ENCODE results near the gene ARHGAP26. TPM values are rescaled to one million over a fixed set of nuclear protein-coding genes. Genes with fewer than 3 reads are reported as not detected.

ARHGAP26 gene
- total and polyA plus RNA-seq, 12 donors: 7.5 to 45.8 (median 37.2) TPM

DNA sequence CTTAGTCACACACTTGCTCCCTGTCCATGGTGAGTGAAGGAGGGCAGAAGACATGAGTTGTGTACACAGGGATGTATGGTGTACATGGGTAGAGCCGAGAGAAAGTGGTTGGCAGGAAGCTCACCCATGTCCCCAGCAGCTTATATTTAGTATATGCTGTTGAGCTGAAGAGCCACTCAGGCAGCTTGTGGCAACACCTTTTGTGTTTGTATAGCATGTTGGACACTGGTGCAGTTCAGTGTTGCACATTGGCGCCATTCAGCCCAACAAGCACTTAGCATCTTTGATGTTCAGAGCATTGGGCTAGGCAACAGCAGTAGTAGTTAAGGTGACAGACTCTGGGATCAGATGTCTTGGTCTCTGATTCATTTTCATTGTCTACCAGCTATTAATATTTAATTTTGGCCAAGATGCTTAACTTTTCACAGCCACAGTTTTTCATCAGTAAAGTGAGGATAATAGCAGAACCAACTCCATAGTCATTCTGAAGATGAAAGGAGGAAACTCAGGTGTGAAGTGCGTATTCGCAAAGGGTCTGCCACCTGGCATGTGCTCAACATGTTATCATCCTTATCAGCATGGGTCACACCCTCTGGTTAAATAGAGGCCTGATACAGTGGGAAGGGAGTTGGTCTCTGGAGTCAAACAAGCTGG lies 448.5 kb downstream of the ARHGAP26 start:
- TF ChIP-seq, protein P1, sequence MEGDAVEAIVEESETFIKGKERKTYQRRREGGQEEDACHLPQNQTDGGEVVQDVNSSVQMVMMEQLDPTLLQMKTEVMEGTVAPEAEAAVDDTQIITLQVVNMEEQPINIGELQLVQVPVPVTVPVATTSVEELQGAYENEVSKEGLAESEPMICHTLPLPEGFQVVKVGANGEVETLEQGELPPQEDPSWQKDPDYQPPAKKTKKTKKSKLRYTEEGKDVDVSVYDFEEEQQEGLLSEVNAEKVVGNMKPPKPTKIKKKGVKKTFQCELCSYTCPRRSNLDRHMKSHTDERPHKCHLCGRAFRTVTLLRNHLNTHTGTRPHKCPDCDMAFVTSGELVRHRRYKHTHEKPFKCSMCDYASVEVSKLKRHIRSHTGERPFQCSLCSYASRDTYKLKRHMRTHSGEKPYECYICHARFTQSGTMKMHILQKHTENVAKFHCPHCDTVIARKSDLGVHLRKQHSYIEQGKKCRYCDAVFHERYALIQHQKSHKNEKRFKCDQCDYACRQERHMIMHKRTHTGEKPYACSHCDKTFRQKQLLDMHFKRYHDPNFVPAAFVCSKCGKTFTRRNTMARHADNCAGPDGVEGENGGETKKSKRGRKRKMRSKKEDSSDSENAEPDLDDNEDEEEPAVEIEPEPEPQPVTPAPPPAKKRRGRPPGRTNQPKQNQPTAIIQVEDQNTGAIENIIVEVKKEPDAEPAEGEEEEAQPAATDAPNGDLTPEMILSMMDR (IDR thresholded peaks at IDR 0.05): no peak
- H3K27me3 ChIP-seq: no peaks in the 10 kb centered on the region
- peaks cover 6 to 67% (median 42%) of the 10 kb centered on the region in 9 donors for H3K4me1 ChIP-seq
- no peaks in the 10 kb centered on the region for H3K9me3 ChIP-seq
- no peak for DNase-seq
- peaks cover 0 to 64% (median 15%) of the 10 kb centered on the region in 9 donors for H3K36me3 ChIP-seq
- 88 to 94% methylated on average over 4 of the region's 4 CpGs for WGBS, 2 donors
- ATAC-seq: no peak
- intact Hi-C loops (cut with DNase I): loop anchor here in 3 of 10 donors (5.0 to 10.0 kb wide), 4 partner anchors 174 to 606 kb away; partner anchors contain the start of gene NR3C1 (in 1 of the 3)
- H3K27ac ChIP-seq: no peak overlapping the region
- no peak overlapping the region for H3K4me3 ChIP-seq

DNA sequence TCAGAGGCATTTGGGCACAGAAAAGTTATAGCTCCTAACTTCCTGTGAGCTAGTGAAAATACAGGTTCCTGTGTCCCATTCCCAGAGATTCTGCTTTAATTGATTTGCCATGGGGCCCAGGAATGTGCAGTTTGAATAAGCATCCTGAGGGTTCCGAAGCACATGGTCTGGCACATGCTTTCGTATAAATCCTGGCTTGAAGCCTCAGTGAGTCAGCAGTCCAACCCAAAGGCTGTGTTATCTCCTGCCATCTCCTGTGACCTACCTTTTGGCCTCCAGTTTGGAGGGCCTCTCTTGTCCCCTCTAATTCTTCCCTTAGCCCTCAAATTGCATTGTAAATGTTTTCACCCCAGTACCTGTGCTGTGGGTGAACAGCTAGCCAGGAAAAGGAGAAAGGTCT lies 449.5 kb downstream of the ARHGAP26 start:
- Histone ChIP-seq H3K4me3 (no peak overlapping the region), H3K4me1 (peaks cover 3 to 58% (median 33%) of the 10 kb centered on the region in 9 donors), H3K9me3 (no peaks in the 10 kb centered on the region), H3K27me3 (no peaks in the 10 kb centered on the region), H3K27ac (peak overlapping the region in 7 of 10 donors; percentile 42 to 89 (median 67)), H3K36me3 (peaks cover 0 to 62% (median 11%) of the 10 kb centered on the region in 9 donors)
- intact Hi-C loops (cut with DNase I): loop anchor here in 4 of 10 donors (5.0 to 10.0 kb wide), 5 partner anchors 173 to 605 kb away; partner anchors contain the start of gene NR3C1 (in 2 of the 4)
- WGBS, 2 donors: 52 to 59% methylated on average over 2 of the region's 2 CpGs
- peak in 2 of 8 donors; percentile 9 to 32 for ATAC-seq
- TF ChIP-seq, protein P1 (IDR thresholded peaks at IDR 0.05): no peak
- no peak for DNase-seq

DNA sequence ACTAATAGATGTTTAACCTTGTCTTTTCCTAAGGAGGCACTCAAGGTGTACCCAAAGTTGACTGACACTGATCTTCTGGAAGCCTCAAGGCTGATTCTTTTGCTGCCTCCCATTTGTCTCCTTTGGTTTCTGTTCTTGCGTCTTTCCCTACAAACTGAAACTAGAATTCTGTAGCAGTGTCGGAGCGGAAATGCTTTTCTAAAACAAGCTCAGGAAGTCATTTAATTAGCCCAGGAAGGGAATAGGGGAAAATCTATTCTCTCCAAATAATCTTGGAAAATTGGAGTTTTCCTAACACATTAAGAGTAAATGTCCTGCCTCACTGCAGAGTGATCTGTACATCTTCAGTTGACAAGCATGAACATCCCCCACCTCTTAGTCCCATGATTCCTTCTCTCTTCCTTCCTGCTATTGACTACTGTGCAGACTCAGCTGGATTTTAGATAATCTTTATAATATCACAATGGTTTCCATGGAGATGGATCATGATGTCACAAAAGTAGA lies 450.6 kb downstream of the ARHGAP26 start:
- Histone ChIP-seq H3K27me3 (no peaks in the 10 kb centered on the region), H3K4me3 (peak overlapping the region in 4 of 10 donors; percentile 8 to 31 (median 18)), H3K27ac (peak overlapping the region in 9 of 10 donors; percentile 42 to 89 (median 67)), H3K36me3 (peaks cover 0 to 51% (median 6%) of the 10 kb centered on the region in 9 donors), H3K4me1 (peaks cover 0 to 58% (median 30%) of the 10 kb centered on the region in 9 donors), H3K9me3 (no peaks in the 10 kb centered on the region)
- ATAC-seq (peak in 6 of 8 donors; percentile 43 to 63 (median 54)), DNase-seq (no peak)
- TF ChIP-seq, protein P1 (IDR thresholded peaks at IDR 0.05): no peak
- intact Hi-C loops (cut with DNase I): loop anchor here in 1 of 10 donors (5.0 kb wide), 1 partner anchor 182 kb away; the partner anchor contains the start of gene NR3C1
- 55 to 67% methylated on average over 3 of the region's 3 CpGs for WGBS, 2 donors

All from heart right ventricle (tissue), 16 donors.